T-helper 1 cell treated with Interleukin-12 subunit alpha and Interleukin-12 subunit beta and Interleukin-4 antibody, amounts not matched to agents 30 μg/mL and 1 μg/mL, for 36 hours (primary cell): ENCODE results near the gene UNC5C.

Source experiments
- H3K27ac Mint-ChIP-seq: one replicate; pipeline ENCODE4 v1.8.0; 2021; ENCODE audit warnings: mild to moderate bottlenecking, mixed read lengths
- H3K27me3 Mint-ChIP-seq: one replicate; pipeline ENCODE4 v1.8.0; 2021; ENCODE audit warnings: low read depth, mixed read lengths
- H3K36me3 Mint-ChIP-seq: one replicate; pipeline ENCODE4 v1.8.0; 2021; ENCODE audit warnings: low read depth, mixed read lengths
- H3K4me1 Mint-ChIP-seq: one replicate; pipeline ENCODE4 v1.8.0; 2021; ENCODE audit warnings: low read depth, mixed read lengths
- H3K4me3 Mint-ChIP-seq: one replicate; pipeline ENCODE4 v1.8.0; 2021; ENCODE audit warnings: mild to moderate bottlenecking, moderate library complexity, mixed read lengths
- H3K9me3 Mint-ChIP-seq: one replicate; pipeline ENCODE4 v1.8.0; 2021; ENCODE audit warnings: mixed read lengths

Gene UNC5C

GRCh38 chr4:95265814-95266740 is 282.7 kb downstream of the UNC5C start:
- Mint-ChIP-seq H3K27ac (no peak overlapping the region), H3K9me3 (no peaks in the 10 kb centered on the region), H3K36me3 (no peaks in the 10 kb centered on the region), H3K27me3 (no peaks in the 10 kb centered on the region), H3K4me3 (no peak overlapping the region), H3K4me1 (no peaks in the 10 kb centered on the region)

GRCh38 chr4:95264843-95265242 is 283.9 kb downstream of the UNC5C start:
- Mint-ChIP-seq H3K4me1 (no peaks in the 10 kb centered on the region), H3K27ac (no peak overlapping the region), H3K36me3 (no peaks in the 10 kb centered on the region), H3K4me3 (no peak overlapping the region), H3K27me3 (no peaks in the 10 kb centered on the region), H3K9me3 (no peaks in the 10 kb centered on the region)

GRCh38 chr4:95263960-95264359 is 284.8 kb downstream of the UNC5C start:
- no peak overlapping the region for H3K4me3 Mint-ChIP-seq
- H3K4me1 Mint-ChIP-seq = no peaks in the 10 kb centered on the region
- no peaks in the 10 kb centered on the region for H3K27me3 Mint-ChIP-seq
- H3K36me3 Mint-ChIP-seq = no peaks in the 10 kb centered on the region
- no peaks in the 10 kb centered on the region for H3K9me3 Mint-ChIP-seq
- no peak overlapping the region for H3K27ac Mint-ChIP-seq

- H3K9me3 Mint-ChIP-seq = no peaks in the 10 kb centered on the region
- H3K4me3 Mint-ChIP-seq = no peak overlapping the region
- no peaks in the 10 kb centered on the region for H3K4me1 Mint-ChIP-seq
- no peaks in the 10 kb centered on the region for H3K36me3 Mint-ChIP-seq
- no peaks in the 10 kb centered on the region for H3K27me3 Mint-ChIP-seq
- no peak overlapping the region for H3K27ac Mint-ChIP-seq
These were observed 285.4 kb downstream of the UNC5C start for GRCh38 chr4:95263391-95263790.

DNA sequence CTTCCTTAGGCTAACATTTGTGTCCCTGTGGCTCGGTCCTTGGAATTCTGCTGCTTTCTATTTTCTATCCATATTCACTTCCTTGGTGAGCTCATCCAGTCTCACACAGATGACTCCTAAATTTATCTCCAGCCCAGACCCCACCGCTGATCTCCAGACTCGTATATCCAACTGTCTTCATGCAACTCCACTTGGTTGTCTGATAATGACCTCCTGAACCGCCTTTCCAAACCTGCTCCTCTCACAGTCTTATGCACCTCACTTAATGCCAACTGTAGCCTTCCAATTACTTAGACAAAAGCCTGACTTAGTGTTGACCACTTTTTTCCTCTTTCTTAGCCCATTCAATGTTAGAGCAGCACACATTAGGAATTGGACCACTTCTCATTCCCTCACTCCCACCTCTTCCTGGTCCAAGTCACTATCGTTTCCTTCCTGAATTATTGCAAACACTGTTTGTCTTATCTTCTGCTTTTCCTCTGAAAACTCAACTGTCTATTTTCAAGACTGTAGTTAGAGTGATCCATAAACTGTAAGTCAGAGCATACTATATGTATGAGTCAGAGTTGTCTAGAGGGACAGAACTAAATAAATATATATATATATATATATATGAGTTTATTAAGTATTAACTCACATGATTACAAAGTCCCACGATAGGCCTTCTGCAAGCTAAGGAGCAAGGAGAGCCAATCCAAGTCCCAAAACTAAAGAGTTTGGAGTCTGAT is 292.5 kb downstream of the UNC5C start:
- H3K9me3 Mint-ChIP-seq = no peaks in the 10 kb centered on the region
- no peaks in the 10 kb centered on the region for H3K27me3 Mint-ChIP-seq
- no peak overlapping the region for H3K4me3 Mint-ChIP-seq
- H3K36me3 Mint-ChIP-seq = no peaks in the 10 kb centered on the region
- no peak overlapping the region for H3K27ac Mint-ChIP-seq
- H3K4me1 Mint-ChIP-seq = no peaks in the 10 kb centered on the region

DNA sequence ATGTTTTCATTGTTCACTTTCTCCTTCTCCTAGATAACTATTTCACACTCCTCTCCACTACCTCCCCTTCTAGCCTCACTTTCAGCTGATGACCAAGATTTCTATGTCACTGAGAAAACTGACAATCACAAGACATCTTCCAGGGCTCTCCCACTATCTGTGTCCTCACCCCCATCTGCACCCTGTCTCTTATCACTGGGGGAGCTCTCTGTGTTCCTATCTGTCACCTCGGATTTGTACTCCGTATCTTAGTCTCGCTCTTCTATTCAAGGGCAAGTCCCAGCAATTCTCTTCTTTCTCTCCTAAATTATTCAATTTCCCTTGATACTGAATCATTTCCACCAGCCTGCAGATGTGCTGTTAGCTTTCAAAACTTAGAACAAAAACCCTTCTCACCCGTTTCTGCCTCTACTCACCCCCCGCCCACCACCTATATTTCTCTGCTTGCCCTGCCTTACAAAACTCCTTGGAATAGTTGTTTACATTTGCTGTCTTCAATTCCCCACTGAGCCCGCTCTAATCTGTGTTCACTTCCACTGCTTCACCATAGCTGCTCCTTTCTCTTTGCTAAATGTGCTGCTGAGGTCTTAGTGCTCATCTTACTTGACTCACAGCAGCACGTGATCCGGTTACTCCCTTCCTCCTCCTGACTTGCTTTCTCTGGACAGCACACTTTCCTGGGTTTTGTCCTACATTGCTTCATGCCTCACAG is 293.2 kb downstream of the UNC5C start:
- no peaks in the 10 kb centered on the region for H3K9me3 Mint-ChIP-seq
- no peak overlapping the region for H3K27ac Mint-ChIP-seq
- H3K27me3 Mint-ChIP-seq = no peaks in the 10 kb centered on the region
- no peaks in the 10 kb centered on the region for H3K4me1 Mint-ChIP-seq
- H3K36me3 Mint-ChIP-seq = no peaks in the 10 kb centered on the region
- no peak overlapping the region for H3K4me3 Mint-ChIP-seq

GRCh38 chr4:95251568-95251967 is 297.2 kb downstream of the UNC5C start:
- no peaks in the 10 kb centered on the region for H3K36me3 Mint-ChIP-seq
- no peaks in the 10 kb centered on the region for H3K9me3 Mint-ChIP-seq
- no peaks in the 10 kb centered on the region for H3K27me3 Mint-ChIP-seq
- no peak overlapping the region for H3K4me3 Mint-ChIP-seq
- no peaks in the 10 kb centered on the region for H3K4me1 Mint-ChIP-seq
- H3K27ac Mint-ChIP-seq = no peak overlapping the region

DNA sequence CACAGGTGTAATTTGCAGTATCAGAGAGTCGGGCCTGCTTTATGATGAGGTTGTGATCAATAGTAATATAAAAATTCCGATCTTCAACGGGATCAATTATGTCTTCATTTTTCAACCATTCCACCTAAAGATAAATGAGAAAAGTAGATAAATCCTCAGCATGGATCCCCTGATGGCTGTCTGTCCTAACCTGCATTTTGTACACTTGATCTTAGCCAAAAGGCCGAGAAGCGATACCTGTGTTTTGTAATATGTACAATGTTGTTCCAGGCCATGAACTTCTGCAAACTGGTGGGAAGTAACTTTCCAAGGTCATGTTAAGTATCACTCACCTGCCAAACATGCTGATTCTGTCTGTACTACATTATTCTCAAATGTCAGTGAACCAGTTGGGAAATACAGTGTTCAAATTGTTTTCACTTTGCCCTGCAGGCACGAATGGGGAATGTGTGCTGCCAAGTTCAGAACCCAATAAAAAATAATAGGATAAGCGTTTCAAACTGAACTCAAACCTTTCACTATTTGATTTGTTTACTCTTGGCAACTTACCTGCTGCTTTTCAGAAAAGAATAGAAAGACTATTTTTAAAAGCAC is 298.1 kb downstream of the UNC5C start:
- Mint-ChIP-seq H3K4me3 (no peak overlapping the region), H3K27ac (no peak overlapping the region), H3K27me3 (no peaks in the 10 kb centered on the region), H3K9me3 (no peaks in the 10 kb centered on the region), H3K4me1 (no peaks in the 10 kb centered on the region), H3K36me3 (no peaks in the 10 kb centered on the region)

- Mint-ChIP-seq H3K4me3 (no peak overlapping the region), H3K4me1 (no peaks in the 10 kb centered on the region), H3K36me3 (no peaks in the 10 kb centered on the region), H3K27ac (no peak overlapping the region), H3K27me3 (no peaks in the 10 kb centered on the region), H3K9me3 (no peaks in the 10 kb centered on the region)
These were observed 299.2 kb downstream of the UNC5C start for GRCh38 chr4:95249426-95250021.

- Mint-ChIP-seq H3K9me3 (no peaks in the 10 kb centered on the region), H3K27ac (no peak overlapping the region), H3K4me1 (no peaks in the 10 kb centered on the region), H3K4me3 (no peak overlapping the region), H3K27me3 (no peaks in the 10 kb centered on the region), H3K36me3 (no peaks in the 10 kb centered on the region)
These were observed 299.9 kb downstream of the UNC5C start for GRCh38 chr4:95248720-95249425.

- H3K4me3 Mint-ChIP-seq = no peak overlapping the region
- H3K27ac Mint-ChIP-seq = no peak overlapping the region
- peaks cover 4% of the 10 kb centered on the region for H3K27me3 Mint-ChIP-seq
- no peaks in the 10 kb centered on the region for H3K4me1 Mint-ChIP-seq
- no peaks in the 10 kb centered on the region for H3K9me3 Mint-ChIP-seq
- H3K36me3 Mint-ChIP-seq = no peaks in the 10 kb centered on the region
These were observed 304.9 kb downstream of the UNC5C start for GRCh38 chr4:95243892-95244291.

DNA sequence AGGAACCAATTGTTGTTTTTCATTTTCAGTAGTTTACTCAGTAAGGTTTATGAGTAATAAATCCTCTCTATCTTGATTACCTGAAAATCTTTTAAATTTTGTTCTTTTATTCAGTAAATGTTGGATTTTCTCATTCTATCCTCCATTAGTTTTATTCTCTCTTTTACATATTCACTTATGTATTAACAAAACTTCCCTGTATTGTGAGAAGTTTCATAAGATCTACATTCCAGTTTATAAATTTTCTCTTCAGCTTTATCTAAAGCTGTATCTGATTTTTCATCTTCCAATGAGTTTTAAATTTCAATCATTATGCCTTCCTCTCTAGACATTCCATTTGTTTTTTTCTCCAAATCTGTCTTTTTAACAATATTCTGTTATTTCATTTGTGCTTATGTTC is 310.2 kb downstream of the UNC5C start:
- no peak overlapping the region for H3K4me3 Mint-ChIP-seq
- H3K36me3 Mint-ChIP-seq = no peaks in the 10 kb centered on the region
- H3K27me3 Mint-ChIP-seq = peaks cover 9% of the 10 kb centered on the region
- no peaks in the 10 kb centered on the region for H3K4me1 Mint-ChIP-seq
- no peak overlapping the region for H3K27ac Mint-ChIP-seq
- peaks cover 6% of the 10 kb centered on the region for H3K9me3 Mint-ChIP-seq

DNA sequence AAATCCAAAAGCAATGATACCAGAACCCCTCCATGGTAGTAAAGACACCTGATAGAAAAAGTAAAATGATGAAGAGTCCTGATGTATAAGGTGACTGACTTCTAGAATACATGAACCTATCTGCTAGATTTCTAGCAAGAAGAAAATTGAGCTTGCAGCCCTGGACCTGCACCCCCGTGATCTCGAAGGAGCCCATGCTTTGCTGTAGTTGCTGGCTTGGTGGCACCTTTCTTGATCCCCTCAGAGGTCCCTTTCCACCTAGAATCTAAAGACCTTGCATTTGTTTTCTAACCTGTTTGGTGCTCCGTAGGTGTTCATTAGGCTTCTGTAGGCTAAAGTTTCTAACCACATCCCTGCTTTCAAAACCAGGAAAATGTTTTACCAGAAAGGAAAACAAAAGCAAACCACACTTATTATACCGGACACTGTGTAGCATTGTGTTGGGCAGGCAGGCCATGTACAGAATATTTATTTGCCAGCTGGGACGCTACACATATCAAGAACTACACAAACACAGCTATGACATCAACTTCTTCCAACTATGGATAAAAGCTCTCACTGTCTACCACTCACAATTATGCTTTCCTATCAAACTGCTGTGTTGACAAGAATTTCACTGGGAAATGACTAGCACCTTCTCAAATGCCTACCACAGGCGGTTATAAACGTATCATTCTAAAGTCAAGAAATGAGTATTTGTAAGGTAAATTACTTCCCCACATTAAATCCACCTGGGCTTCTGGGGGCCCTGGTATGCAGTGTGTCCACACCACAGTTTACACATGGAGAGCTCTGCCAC is 316.2 kb downstream of the UNC5C start:
- no peaks in the 10 kb centered on the region for H3K36me3 Mint-ChIP-seq
- no peaks in the 10 kb centered on the region for H3K27me3 Mint-ChIP-seq

More for the DNA sequence above, 316.2 kb downstream of the UNC5C start:
- Mint-ChIP-seq H3K4me1 (no peaks in the 10 kb centered on the region), H3K27ac (no peak overlapping the region), H3K9me3 (no peaks in the 10 kb centered on the region), H3K4me3 (no peak overlapping the region)
